Ammon's horn (tissue), 1 donor: ENCODE data around the gene NFIX.
A peak's percentile ranks its signal among the peaks of the same experiment; 100 is the strongest.

ENCODE experiments used
- DNase-seq: peaks from one replicate; pipeline ENCODE4 v3.0.0-alpha.2; 2016; ENCODE audit warnings: low spot score

Gene NFIX

DNA sequence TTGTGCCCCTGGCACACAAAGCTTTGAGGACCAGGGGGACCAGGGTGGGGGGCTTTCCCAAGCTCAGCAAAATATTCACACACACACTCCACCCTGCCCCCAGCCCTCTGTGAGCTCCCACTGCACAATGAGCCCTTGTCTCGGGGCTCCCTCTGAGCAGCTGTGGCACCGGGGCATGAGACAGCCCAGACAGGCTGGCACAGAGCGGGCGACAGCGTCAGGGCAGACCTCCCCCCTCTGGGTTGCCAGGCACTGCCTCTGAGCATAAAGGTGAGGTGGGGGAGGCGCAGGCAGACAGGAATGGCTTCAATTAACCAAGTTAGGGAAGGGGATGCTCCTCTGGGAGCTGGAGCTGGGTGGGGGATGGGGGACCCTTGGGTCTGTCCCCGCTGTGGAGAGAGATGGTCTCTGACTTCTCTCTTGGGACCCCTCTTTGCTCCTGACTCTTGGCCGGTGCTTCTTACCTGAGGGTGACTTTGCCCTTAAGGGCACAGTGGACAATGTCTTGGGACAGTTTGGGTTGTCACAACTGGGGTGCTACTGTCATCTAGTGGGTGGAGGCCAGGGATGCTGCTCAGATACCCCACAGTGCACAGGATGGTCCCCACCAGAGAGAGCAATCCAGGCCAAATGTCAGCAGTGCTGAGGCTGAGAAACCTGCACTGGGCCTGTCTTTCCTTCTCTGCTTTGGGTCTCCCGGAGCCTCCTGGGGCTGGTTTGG is 77.1 kb downstream of the NFIX start:
- peak; percentile 98 for DNase-seq

DNA sequence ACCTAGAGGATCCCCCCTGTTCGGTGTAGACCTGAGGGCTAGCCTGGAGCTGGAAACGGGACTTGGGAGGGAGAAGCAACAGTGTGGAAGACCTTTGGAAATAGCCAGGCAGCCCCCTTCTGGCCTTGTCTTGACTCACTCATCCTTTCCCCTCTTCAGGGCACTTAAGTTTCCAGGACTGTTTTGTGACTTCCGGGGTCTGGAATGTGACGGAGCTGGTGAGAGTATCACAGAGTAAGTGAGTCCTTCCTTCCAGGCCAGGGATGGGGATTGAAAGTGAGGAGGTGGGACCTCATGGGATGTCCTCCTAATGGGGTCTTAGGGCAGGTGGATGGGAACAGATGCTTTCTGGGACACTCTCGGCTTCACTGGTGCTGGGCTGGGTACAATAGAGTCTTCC is 78.0 kb downstream of the NFIX start:
- no peak for DNase-seq

DNA sequence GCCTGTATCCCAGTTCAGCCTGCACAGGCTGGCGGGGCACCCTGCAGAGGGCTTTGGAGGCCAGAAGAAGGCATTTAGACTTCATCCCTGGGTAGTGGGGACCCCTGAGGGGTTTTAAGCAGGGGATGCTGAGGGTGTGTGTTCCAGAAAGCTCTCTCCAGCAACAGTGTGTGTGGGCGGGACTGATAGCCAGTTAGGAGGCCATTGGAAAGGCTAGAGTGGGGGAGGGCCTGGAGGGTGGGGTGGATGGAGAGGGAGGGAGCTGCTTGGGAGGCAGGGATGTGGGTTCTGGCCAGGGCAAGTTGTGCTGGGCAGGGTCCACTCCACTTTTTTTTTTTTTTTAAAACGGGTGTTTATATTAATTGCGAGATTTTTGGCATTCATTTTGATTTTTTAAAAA is 79.1 kb downstream of the NFIX start:
- no peak for DNase-seq

DNA sequence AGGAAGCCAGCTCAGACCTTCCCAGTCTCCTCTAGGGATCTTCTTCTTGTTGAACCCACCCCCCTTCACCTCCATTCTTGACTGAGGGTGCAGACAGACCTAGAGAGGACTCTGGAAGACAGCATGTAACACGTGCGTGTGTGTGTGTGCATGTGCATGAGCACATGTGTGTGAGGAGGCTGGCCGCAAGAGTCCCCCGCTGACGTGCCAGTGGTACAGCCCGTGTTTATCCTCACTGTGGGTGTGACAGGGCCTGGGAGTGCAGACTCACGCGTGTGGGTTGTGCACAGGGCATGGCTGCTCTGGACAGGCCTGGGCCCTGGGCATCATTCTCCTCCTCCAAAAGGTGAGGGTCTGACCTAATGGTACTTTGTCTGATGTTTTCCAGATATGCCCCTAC is 81.0 kb downstream of the NFIX start:
- DNase-seq: no peak

DNA sequence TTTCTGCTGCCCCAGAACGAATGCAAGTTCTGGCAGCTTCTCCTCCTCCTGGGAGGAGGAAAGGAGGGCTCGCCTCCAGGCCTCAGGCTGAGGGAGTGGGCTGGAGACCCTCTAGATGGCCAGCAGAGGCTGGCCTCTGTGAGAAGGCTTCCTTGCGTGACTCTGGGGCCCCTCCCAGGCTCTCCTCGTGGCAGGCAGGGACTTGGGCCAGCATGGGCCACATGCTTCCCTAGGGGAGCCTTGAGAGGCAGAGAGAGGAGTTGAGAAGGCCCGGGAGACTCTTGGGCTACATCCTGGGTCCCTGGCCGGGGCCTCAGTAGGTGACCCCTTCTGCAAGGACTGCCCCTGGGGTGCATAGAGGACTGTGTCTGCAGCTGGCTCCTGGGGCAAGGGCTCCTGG is 81.5 kb downstream of the NFIX start:
- no peak for DNase-seq

DNA sequence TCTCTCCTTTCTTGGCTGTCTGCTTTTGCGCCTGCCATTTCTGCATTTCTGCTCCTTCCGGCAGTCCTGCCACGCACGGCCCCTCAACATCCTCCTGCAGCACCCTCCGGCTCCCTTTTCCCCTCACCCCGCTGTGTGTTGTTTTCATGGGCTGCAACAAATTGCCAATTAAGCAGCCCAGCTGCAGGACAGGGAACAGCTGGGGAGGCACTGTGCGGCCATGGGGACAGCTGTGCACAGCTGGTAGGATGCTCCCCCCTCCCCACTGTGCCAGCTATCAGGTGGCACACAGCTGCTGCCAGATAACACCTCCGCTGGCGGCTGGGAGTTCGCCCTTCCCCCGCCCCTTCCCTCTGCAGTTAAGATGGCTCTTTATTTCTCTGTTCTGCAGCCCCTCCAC is 82.0 kb downstream of the NFIX start:
- peak; percentile 85 for DNase-seq

DNA sequence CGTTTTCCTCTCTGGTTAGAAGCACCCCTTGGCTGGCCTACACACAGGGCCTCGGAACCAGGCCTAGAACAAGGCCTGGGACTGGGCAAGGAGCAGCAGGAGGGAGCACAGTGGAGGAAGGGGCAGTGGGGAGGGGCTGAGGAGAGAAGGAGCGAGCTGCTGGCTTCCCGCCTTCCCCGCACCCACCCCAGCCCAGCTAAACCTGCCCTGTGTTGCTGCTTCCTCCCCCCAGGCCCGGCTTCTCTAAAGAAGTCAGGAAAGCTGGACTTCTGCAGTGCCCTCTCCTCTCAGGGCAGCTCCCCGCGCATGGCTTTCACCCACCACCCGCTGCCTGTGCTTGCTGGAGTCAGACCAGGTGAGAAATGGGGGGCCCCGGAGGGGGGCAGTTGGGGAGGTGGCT is 83.1 kb downstream of the NFIX start:
- DNase-seq: no peak

DNA sequence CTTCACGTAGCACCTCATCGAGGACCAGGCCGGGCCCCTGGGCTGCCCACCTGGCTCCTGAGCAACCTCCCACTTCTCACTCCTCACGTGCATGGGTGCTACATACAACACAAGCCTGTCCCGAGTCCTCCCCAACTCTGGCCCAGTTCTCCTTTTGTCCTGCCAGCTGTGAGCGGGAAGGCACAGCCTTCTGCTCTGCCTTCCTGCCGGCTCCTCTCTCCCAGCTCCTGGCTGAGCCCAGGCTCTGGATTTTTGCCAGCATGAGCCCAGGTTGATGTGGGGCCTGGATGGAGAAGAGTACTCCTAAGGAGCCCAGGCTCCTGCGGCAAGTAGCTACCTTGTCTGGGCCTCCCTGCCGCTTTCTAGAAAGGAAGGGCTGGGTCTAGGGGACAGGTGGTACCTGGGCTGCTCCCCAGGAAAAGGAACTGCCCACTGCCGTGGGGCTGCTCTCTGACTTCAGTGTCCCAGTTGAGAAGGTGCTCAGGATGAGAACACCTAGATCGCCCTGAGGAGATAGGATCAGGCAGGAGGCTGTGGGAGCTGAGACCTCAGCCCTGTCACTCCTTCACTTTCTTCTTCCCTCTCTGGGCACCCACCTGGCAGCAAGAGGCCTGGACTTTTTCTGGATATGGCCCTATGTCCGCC is 83.7 kb downstream of the NFIX start:
- DNase-seq: no peak

DNA sequence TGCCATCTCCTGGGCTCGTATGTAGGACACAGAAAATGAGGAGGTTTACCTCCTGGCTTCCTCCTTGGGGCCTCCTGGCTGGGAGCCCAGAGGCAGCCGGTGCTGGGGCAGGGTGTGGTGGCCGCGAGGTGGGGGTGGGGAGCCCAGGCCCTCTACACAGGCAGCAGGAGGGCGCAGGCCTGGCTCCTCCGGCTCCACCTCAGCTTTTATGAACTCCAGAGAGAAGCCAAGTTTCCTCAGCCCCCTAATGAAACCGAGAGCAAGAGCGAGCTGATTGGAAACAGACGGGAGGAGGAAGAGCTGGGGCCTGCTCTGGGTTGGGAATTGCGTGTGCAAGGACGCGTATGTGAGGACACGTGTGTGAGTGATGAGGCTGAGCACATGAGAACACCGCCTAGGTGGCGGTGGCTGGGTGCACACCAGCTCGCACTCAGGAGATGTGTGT is 84.3 kb downstream of the NFIX start:
- no peak for DNase-seq

DNA sequence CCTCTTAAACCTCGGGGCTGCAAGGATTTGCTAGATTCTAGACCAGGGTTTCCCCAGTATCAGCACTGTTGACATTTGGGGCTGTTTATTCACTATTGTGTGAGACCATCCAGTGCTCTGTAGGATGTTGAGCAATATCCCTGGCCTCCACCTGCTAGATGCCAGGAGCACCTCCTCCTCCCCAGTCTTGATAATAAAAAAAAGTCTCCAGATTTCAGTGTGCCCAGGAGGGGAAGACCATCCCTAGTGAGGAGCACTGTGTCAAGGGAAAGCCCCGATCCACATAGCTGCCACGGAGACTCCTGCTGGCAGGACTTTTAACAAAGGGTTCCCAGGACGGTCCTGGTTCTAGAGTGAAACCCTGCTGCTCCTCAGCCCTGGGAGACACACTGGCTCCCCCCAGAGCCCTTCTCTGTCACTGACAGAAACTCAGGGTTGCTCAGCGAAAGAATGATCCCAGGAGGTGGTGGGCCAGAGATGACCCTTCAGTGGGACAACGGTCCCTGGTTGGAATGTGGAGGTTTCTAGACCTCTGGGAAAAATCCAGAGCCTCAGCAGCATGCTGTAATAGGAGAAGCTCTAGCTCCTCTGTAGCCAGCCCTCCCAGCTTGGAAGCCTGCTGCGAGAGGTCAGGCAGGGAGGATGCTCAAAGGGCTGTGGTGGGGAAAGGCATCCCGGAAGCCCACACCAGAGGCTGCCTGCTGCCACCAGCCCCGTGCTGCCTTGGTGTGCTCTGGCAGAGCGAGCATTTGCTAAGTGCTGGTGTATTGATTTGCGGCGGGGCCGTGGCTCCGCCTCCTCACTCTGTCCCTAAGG is 87.1 kb downstream of the NFIX start:
- peak; percentile 69 for DNase-seq

DNA sequence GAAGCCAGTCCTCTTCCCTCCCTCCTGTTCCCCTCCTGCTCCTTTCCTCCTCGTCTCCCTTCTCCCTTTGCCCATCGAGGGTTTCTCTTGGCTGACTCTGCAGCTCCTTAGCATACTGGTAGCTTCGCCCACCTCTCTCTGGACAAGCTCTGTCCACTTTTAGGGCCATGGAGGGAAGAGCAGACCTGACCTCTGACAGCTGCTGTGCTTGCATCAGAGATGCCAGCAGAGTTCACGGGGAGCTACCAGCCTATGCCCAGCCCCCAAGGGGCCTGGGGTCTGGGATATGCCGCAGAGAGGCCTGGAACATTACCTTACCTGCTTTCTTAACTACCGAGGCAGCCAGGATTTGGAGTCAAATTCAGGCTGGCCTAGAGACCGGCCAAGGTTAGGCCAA is 87.7 kb downstream of the NFIX start:
- no peak for DNase-seq

DNA sequence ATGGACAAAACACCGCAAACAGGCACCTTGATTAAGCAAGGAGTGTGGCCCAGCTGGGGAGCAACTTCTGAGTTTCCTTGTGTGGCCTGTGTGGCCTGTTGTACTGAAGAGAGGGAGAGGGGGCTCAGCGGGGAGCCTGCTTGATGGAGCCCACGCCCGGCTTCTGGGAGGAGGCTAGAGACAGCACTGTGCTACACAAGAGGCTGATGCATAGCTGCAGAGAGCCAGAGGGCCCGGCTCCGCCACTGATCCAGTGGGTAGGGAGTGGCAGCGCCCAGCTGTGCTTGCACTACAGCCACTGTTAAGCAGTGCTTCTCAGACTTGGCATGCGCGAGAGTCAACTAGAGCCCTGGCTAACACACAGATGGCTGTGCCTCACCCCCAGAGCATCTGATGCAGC is 88.4 kb downstream of the NFIX start:
- peak; percentile 74 for DNase-seq

DNA sequence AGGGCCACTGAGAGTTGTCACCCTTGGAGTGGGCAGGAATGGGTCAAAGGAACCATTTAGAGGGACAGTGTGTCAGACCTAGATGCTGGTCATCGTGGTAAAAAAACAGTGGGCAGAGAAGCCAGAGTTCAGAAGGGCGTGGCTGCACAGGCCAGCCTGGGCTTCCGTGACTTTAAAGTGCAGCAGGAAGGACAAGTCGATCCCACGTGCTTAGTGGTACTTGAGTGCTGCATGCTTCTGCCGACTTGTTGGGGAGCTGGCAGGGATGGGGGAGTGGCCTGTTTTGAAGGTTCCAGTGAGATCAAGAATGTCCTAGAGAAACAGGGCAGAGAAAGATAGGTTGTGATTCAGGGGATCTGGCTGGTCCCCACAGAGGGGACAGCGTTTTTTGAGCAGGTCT is 90.4 kb downstream of the NFIX start:
- DNase-seq: no peak

DNA sequence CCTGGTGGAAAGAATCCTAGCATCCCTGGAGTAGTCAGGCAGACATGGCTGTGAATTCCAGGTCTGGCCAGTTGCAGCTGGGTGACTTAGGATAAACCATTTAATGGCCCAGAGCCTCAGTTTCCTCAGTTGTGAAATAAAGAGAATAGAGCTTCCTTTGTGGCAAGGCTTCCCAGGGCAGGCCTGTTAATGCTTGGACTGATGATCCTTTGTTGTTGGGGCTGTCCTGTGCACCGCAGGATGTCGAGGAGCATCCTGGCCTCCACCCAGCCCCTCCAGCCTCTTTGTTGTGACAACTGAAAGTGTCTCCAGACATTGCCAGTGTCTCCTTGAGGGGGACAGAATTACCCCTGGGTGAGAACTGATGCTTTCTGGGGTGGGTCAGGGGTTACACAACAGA is 91.1 kb downstream of the NFIX start:
- no peak for DNase-seq

DNA sequence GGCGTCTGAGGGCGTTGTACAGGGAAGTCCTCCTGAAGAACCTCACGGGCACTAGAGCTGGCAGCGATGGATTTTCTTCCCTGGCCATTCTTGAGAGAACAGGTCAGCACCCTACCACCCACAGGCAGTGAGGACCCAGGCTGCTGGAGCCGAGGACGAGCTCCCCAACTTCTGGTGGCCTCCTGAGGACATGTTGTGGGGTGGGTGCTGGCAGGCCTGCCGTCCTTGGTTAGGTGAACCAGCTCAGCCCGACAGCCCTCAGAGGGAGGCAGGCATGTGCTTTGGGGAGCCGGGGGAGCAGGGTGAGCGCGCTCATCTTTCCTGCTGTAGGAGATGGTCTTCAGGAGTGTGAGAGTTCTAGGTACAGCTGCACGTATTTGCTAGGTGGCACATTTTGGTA is 92.0 kb downstream of the NFIX start:
- no peak for DNase-seq

DNA sequence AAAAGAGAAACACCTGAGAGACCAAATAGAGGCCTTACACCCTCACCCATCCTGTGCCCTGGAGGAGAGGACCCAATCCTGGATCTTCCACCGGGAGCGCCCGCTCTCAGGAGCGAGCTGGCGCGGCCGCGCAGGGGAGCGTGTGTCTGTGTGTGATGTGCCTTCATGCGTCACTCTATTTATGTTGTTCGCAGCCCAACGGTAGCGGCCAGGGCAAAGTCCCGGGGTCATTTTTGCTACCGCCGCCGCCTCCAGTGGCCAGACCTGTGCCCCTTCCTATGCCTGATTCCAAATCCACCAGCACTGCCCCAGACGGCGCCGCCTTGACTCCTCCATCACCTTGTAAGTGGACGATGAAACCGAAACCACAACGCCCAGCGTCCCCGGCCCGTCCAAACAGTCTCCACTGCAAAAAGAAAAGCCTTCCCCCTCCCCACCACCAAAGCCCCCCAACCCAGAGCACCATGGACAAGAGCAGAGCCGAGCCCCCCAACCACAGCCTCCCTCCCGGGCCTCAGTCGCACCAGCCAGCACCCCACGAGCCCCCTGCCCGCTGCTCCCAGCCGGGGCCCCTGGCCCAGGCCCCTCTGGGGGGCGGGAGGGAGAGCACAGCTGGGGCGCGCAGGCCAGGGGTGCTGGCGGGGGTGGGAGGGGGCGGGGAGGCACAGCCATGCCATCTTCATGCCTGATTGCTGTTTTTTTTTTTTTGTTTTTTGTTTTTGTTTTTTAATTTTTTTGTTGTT is 92.7 kb downstream of the NFIX start:
- no peak for DNase-seq

DNA sequence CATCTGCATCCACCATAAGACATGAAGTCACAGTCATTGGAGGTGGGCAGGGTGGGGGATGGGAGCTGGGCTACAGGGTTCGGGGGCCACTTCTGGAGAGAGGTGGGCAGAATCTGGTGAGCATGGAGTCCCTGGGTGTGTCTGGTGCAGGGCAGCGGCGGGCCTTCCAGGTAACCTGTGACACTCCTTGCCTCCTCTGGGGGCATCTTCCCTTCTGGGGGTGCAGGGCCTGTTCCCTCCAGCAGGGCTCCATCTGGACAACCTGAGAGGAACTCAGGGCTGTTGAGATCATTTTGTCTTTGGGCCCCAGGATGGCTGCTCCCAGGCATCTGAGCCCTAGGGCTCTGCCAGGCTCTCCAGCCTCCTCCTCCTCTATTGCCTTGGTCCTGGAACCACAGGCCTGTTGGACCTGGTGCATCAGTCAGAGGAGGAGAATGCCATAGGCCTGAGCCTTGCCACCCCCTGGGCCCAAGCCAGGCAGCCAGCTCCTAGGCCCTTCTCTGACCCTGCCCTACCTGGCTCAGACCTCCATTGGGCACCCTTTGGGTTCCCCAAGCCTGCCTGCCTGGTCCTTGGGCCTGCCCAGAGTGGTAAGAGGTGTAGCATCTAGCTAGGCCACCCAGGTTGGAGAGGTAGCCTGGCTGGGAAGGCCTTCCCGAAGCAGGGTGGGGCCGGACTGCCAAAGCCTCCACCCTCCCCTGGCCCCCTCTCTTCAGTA is 94.0 kb downstream of the NFIX start:
- DNase-seq: no peak

DNA sequence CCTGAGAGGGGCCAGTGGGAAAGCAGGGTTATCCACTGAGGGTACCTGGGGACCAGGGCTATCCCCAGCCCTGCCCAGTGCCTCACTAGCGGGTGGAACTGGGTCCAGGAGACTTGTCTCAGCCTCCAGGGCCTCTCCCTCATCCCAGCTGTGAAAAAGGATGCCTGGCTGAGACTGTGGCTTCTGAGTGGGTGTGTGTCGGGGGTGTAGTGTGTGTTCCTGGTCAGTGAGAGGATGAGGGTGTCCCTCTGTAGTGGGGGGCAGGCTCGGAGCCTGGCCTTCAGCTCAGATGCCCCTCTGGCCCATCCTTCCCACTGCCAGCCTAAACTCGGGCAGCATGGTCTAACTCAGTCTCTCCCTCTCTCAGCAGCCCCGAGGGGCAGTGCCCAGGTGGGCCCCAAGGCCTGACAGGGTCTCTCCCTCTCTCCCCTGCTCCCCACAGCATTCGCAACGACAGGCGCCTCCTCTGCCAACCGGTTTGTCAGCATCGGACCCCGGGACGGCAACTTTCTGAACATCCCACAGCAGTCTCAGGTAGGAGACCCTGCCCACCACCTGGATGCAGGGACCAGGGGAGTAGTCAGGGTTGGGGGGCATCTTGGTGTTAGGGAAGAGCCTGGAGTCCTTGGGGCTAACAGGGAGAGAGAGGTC is 94.7 kb downstream of the NFIX start:
- no peak for DNase-seq

DNA sequence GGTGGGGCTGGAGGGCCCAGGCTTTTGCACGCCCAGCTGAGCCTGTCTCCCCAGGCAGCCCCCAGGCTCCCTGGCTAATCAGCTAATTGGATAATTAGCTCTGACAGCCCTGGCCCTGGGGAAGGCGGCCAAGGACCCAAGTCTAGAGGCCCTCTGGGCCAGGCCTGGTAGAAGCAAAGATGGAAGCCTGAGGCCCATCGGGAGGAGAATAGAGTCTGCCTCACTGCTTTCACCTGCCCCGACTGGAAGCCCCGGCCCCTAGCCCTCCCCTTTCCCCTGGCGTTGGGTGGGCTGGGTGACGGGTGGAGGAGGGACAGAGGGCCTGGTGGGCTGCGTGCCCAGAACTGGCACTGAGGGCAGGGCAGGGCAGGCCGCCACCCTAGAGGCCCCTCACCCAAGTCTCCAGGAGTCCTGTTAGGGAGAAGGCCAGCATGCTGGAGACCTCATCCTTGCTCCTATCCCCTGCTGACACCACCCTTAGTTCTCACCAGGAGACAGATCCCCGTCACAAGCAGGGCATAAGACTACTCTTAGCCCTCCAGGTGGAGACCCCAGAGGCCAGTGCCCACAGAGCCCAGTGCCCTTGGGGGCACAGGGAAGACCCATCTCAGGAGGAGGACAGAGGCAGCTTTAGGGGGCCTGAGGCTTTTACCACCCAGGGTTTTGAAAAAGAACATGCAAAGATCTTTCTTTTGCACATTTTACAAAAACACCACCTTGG is 95.4 kb downstream of the NFIX start:
- no peak for DNase-seq

DNA sequence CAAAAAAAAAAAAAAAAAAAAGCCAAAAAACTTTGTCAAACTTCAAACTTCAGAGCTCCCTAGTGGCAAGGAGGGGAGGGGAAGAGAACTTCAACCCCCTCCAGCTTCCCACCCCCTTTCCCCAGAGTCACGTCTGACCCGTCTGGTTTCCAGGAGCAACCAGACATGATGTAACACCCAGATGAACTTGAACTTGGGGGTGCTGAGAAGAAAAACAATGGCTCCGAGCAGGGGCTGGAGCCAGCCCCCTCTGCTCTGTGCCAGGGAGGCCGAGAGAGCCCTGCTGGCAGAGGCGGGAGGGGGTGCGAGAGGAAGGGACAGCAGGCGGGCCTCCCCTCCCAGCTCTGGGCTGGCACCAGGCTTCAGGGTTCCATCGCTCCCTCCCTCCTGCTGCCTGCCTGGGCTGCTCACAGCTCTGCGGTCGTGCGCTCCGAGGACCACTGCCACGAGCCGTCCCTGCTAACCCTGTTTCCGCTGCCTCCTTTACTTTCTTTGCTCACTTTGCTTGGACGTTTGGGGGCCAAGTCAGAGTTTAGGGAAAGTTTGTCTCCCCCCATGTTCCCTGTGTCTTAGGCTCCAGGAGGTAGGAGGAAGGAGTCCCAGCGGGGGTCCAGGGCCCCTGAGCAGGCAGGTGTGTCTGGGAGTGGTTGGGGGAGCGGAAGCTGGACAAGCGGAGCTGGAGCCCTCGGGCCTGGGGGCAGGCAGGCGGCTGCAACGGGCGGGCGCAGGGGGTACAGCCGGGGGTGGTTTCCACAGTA is 96.3 kb downstream of the NFIX start:
- peak; percentile 89 for DNase-seq
